GM10248 (cell line): Measurements from ENCODE around the gene TMEM54.

Experiments used
- CTCF ChIA-PET: fragments of 300-600 bp; sonication (Branson Sonifier 250); formaldehyde crosslinking; extraction: SDS; loops from one replicate; lab custom pipeline; 2021; ENCODE audit warnings: antibody characterized with exemption; lab: Yijun Ruan, JAX
- POLR2A ChIA-PET: fragments of 350-650 bp; sonication (Branson Sonifier 250); formaldehyde crosslinking; extraction: SDS; loops from one replicate; lab custom pipeline; 2020; ENCODE audit warnings: antibody characterized with exemption; lab: Yijun Ruan, JAX
- DNase-seq: peaks from one replicate; pipeline ENCODE4 v3.0.0; 2012; ENCODE audit errors: extremely low spot score
- TF ChIP-seq, protein P1 (sequence below): IDR thresholded peaks from 2 replicates; pipeline ENCODE4 v1.5.1; 2012; ENCODE audit warnings: mild to moderate bottlenecking, low read depth; ENCODE audit errors: extremely low read depth, missing control alignments, control extremely low read depth

Gene TMEM54

DNA sequence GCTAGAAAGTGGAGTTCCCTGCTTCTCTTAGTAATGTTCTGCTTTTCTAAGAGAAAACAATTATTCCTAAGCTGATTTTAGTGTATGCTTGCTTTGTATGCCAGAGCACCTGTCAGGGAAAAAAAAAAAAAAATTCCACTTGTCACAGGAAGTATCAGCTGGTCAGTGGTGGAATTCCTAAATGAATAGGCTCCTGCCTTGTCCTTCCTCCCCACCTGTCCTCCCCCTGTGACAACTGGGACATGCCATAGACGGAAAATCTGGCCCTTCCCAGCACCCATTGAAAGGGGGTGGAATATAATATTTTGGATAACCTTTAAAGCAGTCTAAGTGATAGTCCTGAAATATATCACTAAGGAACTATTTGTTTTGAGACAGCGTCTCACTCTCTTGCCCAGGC, 41.3 kb downstream of the TMEM54 start:
- TF ChIP-seq, protein P1, sequence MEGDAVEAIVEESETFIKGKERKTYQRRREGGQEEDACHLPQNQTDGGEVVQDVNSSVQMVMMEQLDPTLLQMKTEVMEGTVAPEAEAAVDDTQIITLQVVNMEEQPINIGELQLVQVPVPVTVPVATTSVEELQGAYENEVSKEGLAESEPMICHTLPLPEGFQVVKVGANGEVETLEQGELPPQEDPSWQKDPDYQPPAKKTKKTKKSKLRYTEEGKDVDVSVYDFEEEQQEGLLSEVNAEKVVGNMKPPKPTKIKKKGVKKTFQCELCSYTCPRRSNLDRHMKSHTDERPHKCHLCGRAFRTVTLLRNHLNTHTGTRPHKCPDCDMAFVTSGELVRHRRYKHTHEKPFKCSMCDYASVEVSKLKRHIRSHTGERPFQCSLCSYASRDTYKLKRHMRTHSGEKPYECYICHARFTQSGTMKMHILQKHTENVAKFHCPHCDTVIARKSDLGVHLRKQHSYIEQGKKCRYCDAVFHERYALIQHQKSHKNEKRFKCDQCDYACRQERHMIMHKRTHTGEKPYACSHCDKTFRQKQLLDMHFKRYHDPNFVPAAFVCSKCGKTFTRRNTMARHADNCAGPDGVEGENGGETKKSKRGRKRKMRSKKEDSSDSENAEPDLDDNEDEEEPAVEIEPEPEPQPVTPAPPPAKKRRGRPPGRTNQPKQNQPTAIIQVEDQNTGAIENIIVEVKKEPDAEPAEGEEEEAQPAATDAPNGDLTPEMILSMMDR = no peak
- CTCF ChIA-PET = interaction anchor here (1.0 to 5.6 kb wide), 4 partner anchors 10 to 73 kb away, joined by 3 to 35 read pairs (median 11); no protein-coding TSS in a partner anchor
- POLR2A ChIA-PET = interaction anchor here (0.6 kb wide), 1 partner anchor 115 kb away, joined by 3 read pairs; no protein-coding TSS in a partner anchor
- DNase-seq = no peak

DNA sequence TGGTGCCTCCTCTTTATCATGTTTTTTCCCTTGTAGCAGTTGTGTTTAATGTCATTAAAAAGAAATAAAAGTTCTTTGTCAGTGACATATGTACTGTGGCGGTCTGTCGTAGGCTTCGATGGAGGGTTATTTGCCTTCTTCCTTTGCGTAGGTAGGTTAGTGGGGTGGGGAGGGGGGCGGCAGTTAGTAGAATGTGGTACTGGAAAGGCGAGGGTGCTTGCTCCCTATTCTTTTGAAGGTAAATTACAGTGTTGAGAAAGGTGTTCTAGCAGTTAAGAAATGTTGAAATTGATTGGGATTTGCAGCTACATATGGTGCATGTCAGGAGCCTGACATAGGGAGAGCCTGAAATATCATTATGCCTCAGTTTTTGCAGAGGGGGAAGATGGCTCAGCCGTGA, 42.4 kb downstream of the TMEM54 start:
- TF ChIP-seq, protein P1 = no peak
- POLR2A ChIA-PET = no interaction called here
- CTCF ChIA-PET = interaction anchor here (0.6 to 5.6 kb wide), 4 partner anchors 9 to 458 kb away, joined by 3 to 35 read pairs (median 11); no protein-coding TSS in a partner anchor
- no peak for DNase-seq

DNA sequence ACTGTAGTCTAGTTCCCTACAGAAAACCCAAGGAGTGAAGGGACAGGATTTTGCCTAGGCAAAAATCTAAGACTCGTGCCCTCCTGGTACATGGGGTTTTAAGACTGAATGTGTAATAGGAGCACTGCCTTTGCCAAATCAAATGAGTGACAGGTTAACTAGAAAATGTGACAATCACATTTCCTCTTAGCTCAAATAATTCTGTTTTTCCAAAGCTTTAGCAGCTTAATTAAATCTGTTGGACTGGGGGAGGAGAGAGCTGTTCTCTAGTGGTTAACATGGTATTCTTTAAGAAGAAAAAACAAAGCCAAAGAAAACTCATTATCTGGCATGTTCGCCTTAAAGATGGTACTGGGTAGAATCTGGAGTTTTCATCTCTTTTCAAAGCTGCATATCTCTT, 43.1 kb downstream of the TMEM54 start:
- ChIA-PET CTCF (interaction anchor here (0.7 to 4.5 kb wide), 3 partner anchors 11 to 112 kb away, joined by 3 to 18 read pairs (median 3); no protein-coding TSS in a partner anchor), POLR2A (no interaction called here)
- DNase-seq = no peak
- TF ChIP-seq, protein P1 = no peak

DNA sequence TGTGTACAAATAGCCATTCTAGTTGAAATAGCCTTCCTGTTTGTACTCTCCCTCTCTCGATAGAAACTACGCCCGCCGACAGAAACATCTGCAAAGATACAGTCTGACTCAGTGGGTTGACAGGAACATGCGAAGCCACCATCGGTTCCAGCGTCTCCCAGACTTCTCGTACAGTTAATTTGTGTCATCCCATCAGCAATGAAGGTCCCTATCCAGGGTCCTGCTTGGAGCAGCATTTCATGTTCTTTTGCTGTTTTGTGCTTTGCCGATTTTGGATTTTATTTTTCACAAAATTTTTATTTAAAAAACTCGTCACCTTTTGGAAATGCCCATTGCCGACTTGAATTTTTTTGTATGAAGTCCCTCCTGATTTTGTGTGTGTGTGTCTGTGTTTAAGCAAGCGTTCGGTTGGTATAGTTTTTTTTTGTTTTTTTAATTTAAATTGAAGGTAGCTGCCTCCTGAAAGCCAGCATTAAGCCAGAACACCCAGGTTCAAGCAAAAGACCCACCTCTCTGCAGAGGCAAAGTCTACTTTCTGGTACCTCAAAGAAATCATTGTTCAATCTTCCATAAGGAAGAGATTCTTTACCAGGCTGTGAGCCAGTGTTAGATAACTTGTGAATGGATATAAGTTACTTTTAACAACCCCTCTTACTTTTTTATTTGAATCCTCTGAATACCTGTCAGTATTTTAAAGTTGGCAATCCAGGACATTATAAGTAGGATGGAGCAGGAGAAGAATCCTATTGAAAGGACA, 45.1 kb downstream of the TMEM54 start:
- CTCF ChIA-PET = interaction anchor here (0.6 to 1.0 kb wide), 2 partner anchors 11 to 100 kb away, joined by 3 read pairs; no protein-coding TSS in a partner anchor
- TF ChIP-seq, protein P1 = no peak
- DNase-seq = no peak
- POLR2A ChIA-PET = no interaction called here

DNA sequence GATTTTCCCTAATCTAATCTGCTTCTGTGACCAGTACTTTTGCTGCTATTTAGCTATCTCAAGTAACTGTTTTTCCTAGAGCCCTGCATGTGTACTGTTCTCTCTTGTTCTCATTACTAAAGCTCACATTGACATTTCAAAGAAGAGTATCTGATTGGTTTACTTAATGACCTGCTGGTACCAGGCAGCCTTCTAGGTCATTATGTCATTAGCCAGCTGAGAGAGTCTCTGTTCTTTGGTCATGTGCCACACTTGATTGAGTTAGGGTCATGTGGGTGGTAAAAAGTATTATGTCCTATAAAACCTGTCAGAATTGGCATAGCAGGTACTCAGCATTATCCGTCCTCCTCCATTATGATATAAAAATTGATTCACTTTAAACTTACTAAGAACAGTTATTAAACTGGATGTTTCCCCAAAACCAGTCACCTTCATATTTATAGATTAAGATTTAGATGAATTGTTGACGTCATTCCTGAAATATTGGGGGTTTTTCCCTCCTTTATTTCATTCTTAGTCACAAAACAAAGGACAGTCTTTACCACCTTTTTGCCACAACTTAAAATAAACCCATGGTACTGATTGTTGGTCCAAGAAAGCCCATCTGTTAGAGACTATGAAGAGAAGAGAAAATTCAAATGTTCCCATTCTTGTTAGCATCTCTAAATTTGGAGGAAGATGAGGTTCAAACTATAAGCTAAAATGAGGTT, 52.7 kb downstream of the TMEM54 start:
- POLR2A ChIA-PET = no interaction called here
- CTCF ChIA-PET = interaction anchor here (1.9 kb wide), 1 partner anchor 27 kb away, joined by 4 read pairs; no protein-coding TSS in a partner anchor
- peak; percentile 29 for DNase-seq
- TF ChIP-seq, protein P1 = no peak
